Endothelial cell (in vitro differentiated cells): ENCODE measurements around the gene GALK2. TPM values are rescaled to one million over a fixed set of nuclear protein-coding genes. Genes with fewer than 3 reads are reported as not detected.
"Not testable (repeated sequence)": the region's sequence is repeated elsewhere in the genome, so short reads cannot be mapped to it uniquely, and the experiment has no call there.

Experiments used
- DNase-seq: peaks from one replicate; pipeline ENCODE4 v3.0.0; 2021; ENCODE audit warnings: low spot score
- H3K27ac Mint-ChIP-seq: one replicate; pipeline ENCODE4 v1.8.0; 2021; ENCODE audit warnings: mixed read lengths, inconsistent platforms; ENCODE audit not compliant: unreplicated experiment
- H3K27me3 Mint-ChIP-seq: one replicate; pipeline ENCODE4 v1.8.0; 2021; ENCODE audit warnings: mild to moderate bottlenecking, moderate library complexity, mixed read lengths, inconsistent platforms; ENCODE audit not compliant: unreplicated experiment
- H3K36me3 Mint-ChIP-seq: one replicate; pipeline ENCODE4 v1.8.0; 2021; ENCODE audit warnings: mild to moderate bottlenecking, low read depth, mixed read lengths, inconsistent platforms; ENCODE audit not compliant: unreplicated experiment
- H3K4me1 Mint-ChIP-seq: one replicate; pipeline ENCODE4 v1.8.0; 2021; ENCODE audit warnings: mild to moderate bottlenecking, mixed read lengths, inconsistent platforms; ENCODE audit not compliant: unreplicated experiment
- H3K4me3 Mint-ChIP-seq: one replicate; pipeline ENCODE4 v1.8.0; 2021; ENCODE audit warnings: mild to moderate bottlenecking, mixed read lengths, inconsistent platforms; ENCODE audit not compliant: unreplicated experiment
- H3K9me3 Mint-ChIP-seq: one replicate; pipeline ENCODE4 v1.8.0; 2021; ENCODE audit warnings: mixed read lengths, inconsistent platforms; ENCODE audit not compliant: unreplicated experiment
- total RNA-seq: library from RNA; stranded (reverse); fragmentation: NEBNext Ultra II Directional; extraction: Animal tissue kit (Norgen Biotek cat#: 25700); gene quantifications from one replicate; pipeline ENCODE4 v1.2.1, GENCODE V29; 2021; ENCODE audit not compliant: unreplicated experiment
- TF ChIP-seq, protein P1 (sequence below): fragments of 200-600 bp; sonication (generic); IDR thresholded peaks from one replicate; pipeline ENCODE4 v1.5.0; 2021; ENCODE audit warnings: antibody characterized with exemption; ENCODE audit not compliant: unreplicated experiment

GALK2 gene
- total RNA-seq, 1 donor from 2014 or later = 25.7 TPM

- DNase-seq = no peak
- Mint-ChIP-seq H3K27me3 (peaks cover 2% of the 10 kb centered on the region), H3K4me3 (no peak overlapping the region), H3K4me1 (peaks cover 8% of the 10 kb centered on the region), H3K36me3 (peaks cover 23% of the 10 kb centered on the region), H3K27ac (no peak overlapping the region), H3K9me3 (no peaks in the 10 kb centered on the region)
- TF ChIP-seq, protein P1, sequence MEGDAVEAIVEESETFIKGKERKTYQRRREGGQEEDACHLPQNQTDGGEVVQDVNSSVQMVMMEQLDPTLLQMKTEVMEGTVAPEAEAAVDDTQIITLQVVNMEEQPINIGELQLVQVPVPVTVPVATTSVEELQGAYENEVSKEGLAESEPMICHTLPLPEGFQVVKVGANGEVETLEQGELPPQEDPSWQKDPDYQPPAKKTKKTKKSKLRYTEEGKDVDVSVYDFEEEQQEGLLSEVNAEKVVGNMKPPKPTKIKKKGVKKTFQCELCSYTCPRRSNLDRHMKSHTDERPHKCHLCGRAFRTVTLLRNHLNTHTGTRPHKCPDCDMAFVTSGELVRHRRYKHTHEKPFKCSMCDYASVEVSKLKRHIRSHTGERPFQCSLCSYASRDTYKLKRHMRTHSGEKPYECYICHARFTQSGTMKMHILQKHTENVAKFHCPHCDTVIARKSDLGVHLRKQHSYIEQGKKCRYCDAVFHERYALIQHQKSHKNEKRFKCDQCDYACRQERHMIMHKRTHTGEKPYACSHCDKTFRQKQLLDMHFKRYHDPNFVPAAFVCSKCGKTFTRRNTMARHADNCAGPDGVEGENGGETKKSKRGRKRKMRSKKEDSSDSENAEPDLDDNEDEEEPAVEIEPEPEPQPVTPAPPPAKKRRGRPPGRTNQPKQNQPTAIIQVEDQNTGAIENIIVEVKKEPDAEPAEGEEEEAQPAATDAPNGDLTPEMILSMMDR = no peak
These were observed 169.6 kb downstream of the GALK2 start for GRCh38 chr15:49339656-49340055.

GRCh38 chr15:49343546-49343945 lies 173.5 kb downstream of the GALK2 start:
- no peak for DNase-seq
- Mint-ChIP-seq H3K27ac (peak overlapping the region; percentile 14), H3K4me3 (no peak overlapping the region), H3K4me1 (peaks cover 8% of the 10 kb centered on the region), H3K36me3 (peaks cover 18% of the 10 kb centered on the region), H3K27me3 (no peaks in the 10 kb centered on the region), H3K9me3 (no peaks in the 10 kb centered on the region)
- TF ChIP-seq, protein P1 = no peak

GRCh38 chr15:49354439-49354838 lies 184.4 kb downstream of the GALK2 start:
- not testable (repeated sequence) for H3K9me3 Mint-ChIP-seq, H3K27ac Mint-ChIP-seq, H3K4me3 Mint-ChIP-seq, DNase-seq, H3K27me3 Mint-ChIP-seq
- Mint-ChIP-seq H3K36me3 (peaks cover 15% of the 10 kb centered on the region), H3K4me1 (peaks cover 15% of the 10 kb centered on the region)

GRCh38 chr15:49361370-49361769 lies 191.3 kb downstream of the GALK2 start:
- DNase-seq = no peak
- H3K36me3 Mint-ChIP-seq = peaks cover 7% of the 10 kb centered on the region
- no peaks in the 10 kb centered on the region for H3K27me3 Mint-ChIP-seq
- no peak overlapping the region for H3K27ac Mint-ChIP-seq
- no peaks in the 10 kb centered on the region for H3K9me3 Mint-ChIP-seq
- TF ChIP-seq, protein P1 = no peak
- H3K4me3 Mint-ChIP-seq = no peak overlapping the region
- H3K4me1 Mint-ChIP-seq = no peaks in the 10 kb centered on the region

GRCh38 chr15:49366496-49366895 lies 196.4 kb downstream of the GALK2 start:
- H3K9me3 Mint-ChIP-seq = no peaks in the 10 kb centered on the region
- H3K4me1 Mint-ChIP-seq = no peaks in the 10 kb centered on the region
- H3K4me3 Mint-ChIP-seq = no peak overlapping the region
- peaks cover 7% of the 10 kb centered on the region for H3K36me3 Mint-ChIP-seq
- no peak for DNase-seq
- H3K27me3 Mint-ChIP-seq = no peaks in the 10 kb centered on the region
- no peak overlapping the region for H3K27ac Mint-ChIP-seq
- TF ChIP-seq, protein P1 = no peak

DNA sequence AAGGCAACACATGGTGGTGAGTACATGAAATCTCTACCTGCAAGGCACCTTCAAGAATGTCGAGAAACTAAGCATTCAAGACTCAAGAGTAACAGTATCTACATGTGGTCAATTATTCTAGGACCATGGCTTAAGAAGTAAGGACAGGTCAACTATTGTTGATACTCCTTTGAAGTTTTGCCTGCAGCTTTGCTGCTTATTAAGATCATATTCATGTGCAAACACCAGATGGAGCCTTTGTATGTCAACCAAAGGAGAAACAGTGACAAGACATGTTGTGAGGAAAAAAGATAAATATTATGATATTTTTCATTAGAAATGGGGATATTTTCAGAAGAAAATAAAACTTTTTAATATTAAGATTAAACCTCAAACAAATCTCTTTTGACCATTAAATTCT lies 200.7 kb downstream of the GALK2 start:
- no peak for DNase-seq
- Mint-ChIP-seq H3K4me3 (no peak overlapping the region), H3K27ac (no peak overlapping the region), H3K27me3 (no peaks in the 10 kb centered on the region), H3K9me3 (no peaks in the 10 kb centered on the region), H3K36me3 (no peaks in the 10 kb centered on the region), H3K4me1 (no peaks in the 10 kb centered on the region)
- TF ChIP-seq, protein P1 = no peak
